Measurements from ENCODE around the gene SLC25A5. TPM values are rescaled to one million over a fixed set of nuclear protein-coding genes. Genes with fewer than 3 reads are reported as not detected.

SLC25A5 gene
- total RNA-seq, 1 donor from 2014 or later, result 205 TPM

GRCh38 chrX:119442286-119442685 lies 26.0 kb upstream of the SLC25A5 start:
- H3K9me3 Mint-ChIP-seq, result peaks cover 5% of the 10 kb centered on the region
- H3K4me1 ChIP-seq, result no peaks in the 10 kb centered on the region
- H4K20me1 ChIP-seq (ENCODE audit: low read depth), result no peaks in the 10 kb centered on the region
- no peak overlapping the region for H2AFZ ChIP-seq (replicated peaks)
- DNase-seq (ENCODE audit: low spot score), result no peak
- H3K9ac ChIP-seq, result no peak overlapping the region
- no peaks in the 10 kb centered on the region for H3K27me3 Mint-ChIP-seq (ENCODE audit: insufficient read depth, low read depth)
- no peak for TF ChIP-seq EZH2phosphoT487 (IDR thresholded peaks at IDR 0.05)
- TF ChIP-seq, protein P1, sequence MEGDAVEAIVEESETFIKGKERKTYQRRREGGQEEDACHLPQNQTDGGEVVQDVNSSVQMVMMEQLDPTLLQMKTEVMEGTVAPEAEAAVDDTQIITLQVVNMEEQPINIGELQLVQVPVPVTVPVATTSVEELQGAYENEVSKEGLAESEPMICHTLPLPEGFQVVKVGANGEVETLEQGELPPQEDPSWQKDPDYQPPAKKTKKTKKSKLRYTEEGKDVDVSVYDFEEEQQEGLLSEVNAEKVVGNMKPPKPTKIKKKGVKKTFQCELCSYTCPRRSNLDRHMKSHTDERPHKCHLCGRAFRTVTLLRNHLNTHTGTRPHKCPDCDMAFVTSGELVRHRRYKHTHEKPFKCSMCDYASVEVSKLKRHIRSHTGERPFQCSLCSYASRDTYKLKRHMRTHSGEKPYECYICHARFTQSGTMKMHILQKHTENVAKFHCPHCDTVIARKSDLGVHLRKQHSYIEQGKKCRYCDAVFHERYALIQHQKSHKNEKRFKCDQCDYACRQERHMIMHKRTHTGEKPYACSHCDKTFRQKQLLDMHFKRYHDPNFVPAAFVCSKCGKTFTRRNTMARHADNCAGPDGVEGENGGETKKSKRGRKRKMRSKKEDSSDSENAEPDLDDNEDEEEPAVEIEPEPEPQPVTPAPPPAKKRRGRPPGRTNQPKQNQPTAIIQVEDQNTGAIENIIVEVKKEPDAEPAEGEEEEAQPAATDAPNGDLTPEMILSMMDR (IDR thresholded peaks at IDR 0.05), result no peak
- TF ChIP-seq EZH2 (IDR thresholded peaks at IDR 0.05), result no peak
- H3K36me3 Mint-ChIP-seq, result peaks cover 2% of the 10 kb centered on the region
- H3K4me2 ChIP-seq, result no peak overlapping the region
- no peaks in the 10 kb centered on the region for H3K4me1 Mint-ChIP-seq
- H3K27ac ChIP-seq, result no peak overlapping the region
- H3K27ac Mint-ChIP-seq, result no peak overlapping the region
- no peaks in the 10 kb centered on the region for H3F3A ChIP-seq (ENCODE audit: low read depth)
- no peaks in the 10 kb centered on the region for H3K36me3 ChIP-seq
- no peak overlapping the region for H3K4me3 ChIP-seq
- no peak overlapping the region for H3K4me3 Mint-ChIP-seq
- H3K79me2 ChIP-seq (ENCODE audit: low read depth), result no peaks in the 10 kb centered on the region
- no peaks in the 10 kb centered on the region for H3K27me3 ChIP-seq
- H3K9me3 ChIP-seq (ENCODE audit: low read depth), result no peaks in the 10 kb centered on the region

DNA sequence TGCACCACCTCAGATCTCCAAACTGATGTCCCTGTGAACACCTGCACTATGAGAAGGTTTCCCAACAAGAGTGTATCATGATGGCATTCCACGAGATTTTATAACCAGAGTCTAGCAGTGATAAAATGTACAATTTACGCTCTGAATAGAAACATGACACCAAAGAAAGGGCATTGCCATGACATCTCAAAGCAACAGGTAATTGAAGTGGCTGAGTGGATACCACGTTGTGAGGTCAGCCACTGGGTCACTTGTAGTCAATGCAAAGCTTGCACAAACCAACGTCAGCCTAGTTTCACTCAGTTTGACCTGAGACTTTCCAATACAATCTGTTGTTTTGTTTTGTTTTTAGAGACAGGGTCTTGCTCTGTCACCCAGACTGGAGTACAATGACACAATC lies 15.0 kb upstream of the SLC25A5 start:
- H3K27ac ChIP-seq, result no peak overlapping the region
- H3K4me3 ChIP-seq, result no peak overlapping the region
- H3F3A ChIP-seq (ENCODE audit: low read depth), result no peaks in the 10 kb centered on the region
- H3K4me1 ChIP-seq, result no peaks in the 10 kb centered on the region
- no peaks in the 10 kb centered on the region for H3K9me3 ChIP-seq (ENCODE audit: low read depth)
- H3K36me3 ChIP-seq, result no peaks in the 10 kb centered on the region
- TF ChIP-seq, protein P1 (IDR thresholded peaks at IDR 0.05), result no peak
- TF ChIP-seq EZH2phosphoT487 (IDR thresholded peaks at IDR 0.05) (no peak), EZH2 (IDR thresholded peaks at IDR 0.05) (no peak)
- H3K9ac ChIP-seq, result no peak overlapping the region
- H3K27me3 Mint-ChIP-seq (ENCODE audit: insufficient read depth, low read depth), result no peaks in the 10 kb centered on the region
- H3K4me3 Mint-ChIP-seq, result no peak overlapping the region
- H2AFZ ChIP-seq (replicated peaks), result no peak overlapping the region
- H3K27me3 ChIP-seq, result no peaks in the 10 kb centered on the region
- no peak overlapping the region for H3K4me2 ChIP-seq
- no peaks in the 10 kb centered on the region for H3K4me1 Mint-ChIP-seq
- no peak overlapping the region for H3K27ac Mint-ChIP-seq
- no peaks in the 10 kb centered on the region for H4K20me1 ChIP-seq (ENCODE audit: low read depth)
- no peak for DNase-seq (ENCODE audit: low spot score)
- H3K9me3 Mint-ChIP-seq, result peaks cover 14% of the 10 kb centered on the region
- no peaks in the 10 kb centered on the region for H3K79me2 ChIP-seq (ENCODE audit: low read depth)
- no peaks in the 10 kb centered on the region for H3K36me3 Mint-ChIP-seq

GRCh38 chrX:119455264-119455663 lies 13.0 kb upstream of the SLC25A5 start:
- H3K36me3 ChIP-seq, result no peaks in the 10 kb centered on the region
- DNase-seq (ENCODE audit: low spot score), result no peak
- H2AFZ ChIP-seq (replicated peaks), result no peak overlapping the region
- H4K20me1 ChIP-seq (ENCODE audit: low read depth), result no peaks in the 10 kb centered on the region
- H3K4me2 ChIP-seq, result no peak overlapping the region
- H3K27ac ChIP-seq, result no peak overlapping the region
- no peak overlapping the region for H3K27ac Mint-ChIP-seq
- no peaks in the 10 kb centered on the region for H3K27me3 ChIP-seq
- H3K9me3 ChIP-seq (ENCODE audit: low read depth), result no peaks in the 10 kb centered on the region
- no peak for TF ChIP-seq EZH2 (IDR thresholded peaks at IDR 0.05)
- no peak for TF ChIP-seq EZH2phosphoT487 (IDR thresholded peaks at IDR 0.05)
- TF ChIP-seq, protein P1 (IDR thresholded peaks at IDR 0.05), result no peak
- no peaks in the 10 kb centered on the region for H3K36me3 Mint-ChIP-seq
- H3K4me1 ChIP-seq, result no peaks in the 10 kb centered on the region
- peaks cover 10% of the 10 kb centered on the region for H3K9me3 Mint-ChIP-seq
- no peak overlapping the region for H3K4me3 ChIP-seq
- H3F3A ChIP-seq (ENCODE audit: low read depth), result no peaks in the 10 kb centered on the region
- H3K9ac ChIP-seq, result no peak overlapping the region
- H3K4me3 Mint-ChIP-seq, result no peak overlapping the region
- no peaks in the 10 kb centered on the region for H3K4me1 Mint-ChIP-seq
- no peaks in the 10 kb centered on the region for H3K27me3 Mint-ChIP-seq (ENCODE audit: insufficient read depth, low read depth)
- H3K79me2 ChIP-seq (ENCODE audit: low read depth), result no peaks in the 10 kb centered on the region
